Neural crest cell (in vitro differentiated cells): ENCODE measurements around the gene ZNF581. TPM values are rescaled to one million over a fixed set of nuclear protein-coding genes. Genes with fewer than 3 reads are reported as not detected.

Source experiments
- DNase-seq: peaks from one replicate; pipeline ENCODE4 v3.0.0; 2021; ENCODE audit warnings: low read depth, mixed read lengths, low spot score
- H3K27ac Mint-ChIP-seq: one replicate; pipeline ENCODE4 v1.8.0; 2021; ENCODE audit warnings: mild to moderate bottlenecking, mixed read lengths; ENCODE audit not compliant: unreplicated experiment
- H3K27me3 Mint-ChIP-seq: 2 replicates; pipeline ENCODE4 v1.8.0; 2021; ENCODE audit warnings: low read depth, mild to moderate bottlenecking, mixed read lengths
- H3K36me3 Mint-ChIP-seq: 2 replicates; pipeline ENCODE4 v1.8.0; 2021; ENCODE audit warnings: low read depth, mild to moderate bottlenecking, mixed read lengths
- H3K4me1 Mint-ChIP-seq: 2 replicates; pipeline ENCODE4 v1.8.0; 2021; ENCODE audit warnings: mixed read lengths
- H3K4me3 Mint-ChIP-seq: one replicate; pipeline ENCODE4 v1.8.0; 2021; ENCODE audit warnings: mild to moderate bottlenecking, mixed read lengths
- H3K9me3 Mint-ChIP-seq: 2 replicates; pipeline ENCODE4 v1.8.0; 2021; ENCODE audit warnings: mixed read lengths
- total RNA-seq: library from RNA; stranded (reverse); gene quantifications from 2 replicates; pipeline ENCODE4 v1.2.1, GENCODE V29; 2021
- TF ChIP-seq, protein P1 (sequence below): fragments of 200-600 bp; sonication (generic); conservative IDR thresholded peaks from 2 replicates; pipeline ENCODE4 v1.5.0; 2021; ENCODE audit warnings: antibody characterized with exemption, mild to moderate bottlenecking

ZNF581 gene
- total RNA-seq, 1 donor from 2014 or later = 40.8 TPM

DNA sequence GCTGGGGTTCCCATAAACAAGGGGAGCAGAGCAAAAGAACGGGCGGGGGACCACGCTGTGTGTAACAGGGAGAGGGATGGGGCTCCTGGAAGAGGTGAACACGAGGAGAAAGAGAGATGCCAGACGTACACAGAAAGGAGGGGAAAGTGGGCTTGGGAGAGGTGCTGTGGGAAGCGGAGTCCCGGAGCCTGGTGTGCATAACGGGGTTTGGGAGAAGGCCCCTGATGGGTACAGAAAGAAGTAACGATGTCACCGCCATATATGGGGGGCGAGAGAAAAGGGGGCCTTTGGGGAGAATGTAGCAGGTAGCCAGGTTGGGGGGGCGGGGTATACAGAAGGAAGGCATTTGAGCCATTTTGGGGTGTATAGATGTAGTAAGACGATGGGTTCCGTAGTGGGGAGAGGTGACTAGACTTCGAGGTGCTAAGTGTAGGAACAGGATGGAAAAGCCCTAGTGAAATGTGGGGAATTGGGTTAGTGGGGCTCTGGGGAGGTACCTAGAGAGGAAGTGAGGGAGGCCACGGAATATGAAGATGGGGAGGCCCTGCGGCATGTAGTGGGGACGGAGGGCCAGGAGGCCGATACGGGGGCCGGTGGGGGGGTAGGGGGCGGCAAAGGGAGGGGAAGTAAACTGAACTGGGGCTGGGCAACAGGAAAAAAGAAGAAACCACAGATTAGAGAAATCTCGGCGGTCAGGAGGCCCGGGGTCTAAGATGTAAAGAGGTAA lies 1.9 kb upstream of the ZNF581 start:
- H3K36me3 Mint-ChIP-seq = peaks cover 19% of the 10 kb centered on the region
- TF ChIP-seq, protein P1, sequence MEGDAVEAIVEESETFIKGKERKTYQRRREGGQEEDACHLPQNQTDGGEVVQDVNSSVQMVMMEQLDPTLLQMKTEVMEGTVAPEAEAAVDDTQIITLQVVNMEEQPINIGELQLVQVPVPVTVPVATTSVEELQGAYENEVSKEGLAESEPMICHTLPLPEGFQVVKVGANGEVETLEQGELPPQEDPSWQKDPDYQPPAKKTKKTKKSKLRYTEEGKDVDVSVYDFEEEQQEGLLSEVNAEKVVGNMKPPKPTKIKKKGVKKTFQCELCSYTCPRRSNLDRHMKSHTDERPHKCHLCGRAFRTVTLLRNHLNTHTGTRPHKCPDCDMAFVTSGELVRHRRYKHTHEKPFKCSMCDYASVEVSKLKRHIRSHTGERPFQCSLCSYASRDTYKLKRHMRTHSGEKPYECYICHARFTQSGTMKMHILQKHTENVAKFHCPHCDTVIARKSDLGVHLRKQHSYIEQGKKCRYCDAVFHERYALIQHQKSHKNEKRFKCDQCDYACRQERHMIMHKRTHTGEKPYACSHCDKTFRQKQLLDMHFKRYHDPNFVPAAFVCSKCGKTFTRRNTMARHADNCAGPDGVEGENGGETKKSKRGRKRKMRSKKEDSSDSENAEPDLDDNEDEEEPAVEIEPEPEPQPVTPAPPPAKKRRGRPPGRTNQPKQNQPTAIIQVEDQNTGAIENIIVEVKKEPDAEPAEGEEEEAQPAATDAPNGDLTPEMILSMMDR = no peak
- H3K4me3 Mint-ChIP-seq = peak overlapping the region; percentile 90
- no peak for DNase-seq
- peaks cover 2% of the 10 kb centered on the region for H3K9me3 Mint-ChIP-seq
- H3K27ac Mint-ChIP-seq = peak overlapping the region; percentile 66
- H3K4me1 Mint-ChIP-seq = peaks cover 46% of the 10 kb centered on the region
- H3K27me3 Mint-ChIP-seq = peaks cover 21% of the 10 kb centered on the region

DNA sequence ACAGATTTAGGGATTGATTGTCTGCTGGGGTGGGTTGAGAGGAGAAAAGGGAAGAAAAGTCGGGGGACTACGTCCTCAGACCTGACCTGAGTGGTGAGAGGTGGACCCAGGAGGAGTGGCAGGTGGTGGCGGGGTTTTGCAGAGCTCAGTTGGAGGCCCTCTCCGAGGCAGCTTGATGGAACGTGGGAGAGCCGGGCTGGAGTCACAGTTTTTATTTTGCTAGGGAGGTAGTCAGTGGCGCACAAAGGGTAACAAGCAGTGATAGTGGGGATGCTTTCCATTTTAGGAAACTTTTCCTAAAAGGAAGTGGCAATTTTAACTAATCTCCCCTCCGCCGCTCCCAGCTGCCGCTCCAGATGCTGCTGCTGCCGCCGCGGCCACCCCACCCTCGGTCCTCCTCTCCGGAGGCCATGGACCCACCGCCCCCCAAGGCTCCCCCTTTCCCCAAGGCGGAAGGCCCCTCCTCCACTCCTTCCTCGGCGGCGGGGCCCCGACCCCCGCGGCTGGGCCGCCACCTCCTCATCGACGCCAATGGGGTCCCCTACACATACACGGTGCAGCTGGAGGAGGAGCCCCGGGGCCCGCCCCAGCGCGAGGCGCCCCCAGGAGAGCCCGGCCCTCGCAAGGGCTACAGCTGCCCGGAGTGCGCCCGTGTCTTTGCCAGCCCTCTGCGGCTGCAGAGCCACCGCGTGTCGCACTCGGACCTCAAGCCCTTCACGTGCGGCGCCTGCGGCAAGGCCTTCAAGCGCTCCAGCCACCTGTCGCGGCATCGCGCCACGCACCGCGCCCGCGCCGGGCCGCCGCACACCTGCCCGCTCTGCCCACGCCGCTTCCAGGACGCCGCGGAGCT lies 1.1 kb upstream of the ZNF581 start:
- peaks cover 21% of the 10 kb centered on the region for H3K27me3 Mint-ChIP-seq
- peak overlapping the region; percentile 66 for H3K27ac Mint-ChIP-seq
- peaks cover 19% of the 10 kb centered on the region for H3K36me3 Mint-ChIP-seq
- H3K9me3 Mint-ChIP-seq = peaks cover 2% of the 10 kb centered on the region
- peak overlapping the region; percentile 98 for H3K4me3 Mint-ChIP-seq
- peaks cover 49% of the 10 kb centered on the region for H3K4me1 Mint-ChIP-seq
- TF ChIP-seq, protein P1 = no peak
- DNase-seq = no peak

DNA sequence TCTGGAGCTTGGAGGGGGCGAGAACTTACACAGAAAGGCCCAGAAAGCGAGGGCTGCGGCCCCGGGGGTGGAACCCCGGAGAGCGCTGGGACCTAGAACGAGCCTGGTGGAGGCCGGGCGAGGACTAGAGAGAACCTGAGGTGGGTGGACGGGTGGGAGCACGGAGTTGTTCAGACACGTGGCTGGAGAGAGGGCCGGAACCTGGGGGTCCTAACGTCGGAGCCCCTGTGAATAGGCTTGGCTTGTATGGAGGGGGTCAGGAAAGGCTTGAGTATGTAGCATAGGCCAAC lies 383 bp downstream of the ZNF581 start:
- TF ChIP-seq, protein P1 = no peak
- peak overlapping the region; percentile 84 for H3K27ac Mint-ChIP-seq

DNA sequence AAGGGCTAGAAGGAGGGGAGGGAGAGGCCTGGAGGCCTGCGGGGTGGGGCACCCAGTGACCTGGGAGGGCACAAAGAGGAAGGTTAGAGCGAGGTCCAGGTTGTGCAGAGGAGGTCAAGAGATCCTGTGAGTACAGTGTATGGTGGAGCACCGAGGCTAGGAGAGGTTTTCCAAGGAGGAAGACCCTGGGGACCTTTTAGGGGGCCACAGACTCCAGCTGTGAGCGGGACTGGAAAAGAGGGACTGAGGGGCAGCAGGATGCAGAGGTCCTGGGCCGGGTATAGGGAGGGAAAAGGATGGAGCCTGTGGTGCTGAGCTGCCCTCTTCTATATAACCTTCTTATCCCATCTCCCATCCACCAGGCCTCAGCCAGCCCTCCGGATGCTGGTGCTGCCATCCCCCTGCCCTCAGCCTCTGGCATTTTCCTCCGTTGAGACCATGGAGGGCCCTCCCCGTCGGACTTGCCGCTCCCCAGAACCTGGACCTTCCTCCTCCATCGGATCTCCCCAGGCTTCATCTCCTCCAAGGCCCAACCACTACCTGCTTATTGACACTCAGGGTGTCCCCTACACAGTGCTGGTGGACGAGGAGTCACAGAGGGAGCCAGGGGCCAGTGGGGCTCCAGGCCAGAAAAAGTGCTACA lies 863 bp downstream of the ZNF581 start:
- peaks cover 47% of the 10 kb centered on the region for H3K4me1 Mint-ChIP-seq
- TF ChIP-seq, protein P1 = no peak
- peak overlapping the region; percentile 98 for H3K4me3 Mint-ChIP-seq
- H3K27ac Mint-ChIP-seq = no peak overlapping the region
- no peaks in the 10 kb centered on the region for H3K9me3 Mint-ChIP-seq
- H3K36me3 Mint-ChIP-seq = peaks cover 14% of the 10 kb centered on the region
- H3K27me3 Mint-ChIP-seq = peaks cover 21% of the 10 kb centered on the region
- no peak for DNase-seq

More for the DNA sequence above, 383 bp downstream of the ZNF581 start:
- Mint-ChIP-seq H3K36me3 (peaks cover 18% of the 10 kb centered on the region), H3K9me3 (peaks cover 2% of the 10 kb centered on the region), H3K27me3 (peaks cover 21% of the 10 kb centered on the region), H3K4me3 (peak overlapping the region; percentile 98), H3K4me1 (peaks cover 51% of the 10 kb centered on the region)
- DNase-seq = no peak

DNA sequence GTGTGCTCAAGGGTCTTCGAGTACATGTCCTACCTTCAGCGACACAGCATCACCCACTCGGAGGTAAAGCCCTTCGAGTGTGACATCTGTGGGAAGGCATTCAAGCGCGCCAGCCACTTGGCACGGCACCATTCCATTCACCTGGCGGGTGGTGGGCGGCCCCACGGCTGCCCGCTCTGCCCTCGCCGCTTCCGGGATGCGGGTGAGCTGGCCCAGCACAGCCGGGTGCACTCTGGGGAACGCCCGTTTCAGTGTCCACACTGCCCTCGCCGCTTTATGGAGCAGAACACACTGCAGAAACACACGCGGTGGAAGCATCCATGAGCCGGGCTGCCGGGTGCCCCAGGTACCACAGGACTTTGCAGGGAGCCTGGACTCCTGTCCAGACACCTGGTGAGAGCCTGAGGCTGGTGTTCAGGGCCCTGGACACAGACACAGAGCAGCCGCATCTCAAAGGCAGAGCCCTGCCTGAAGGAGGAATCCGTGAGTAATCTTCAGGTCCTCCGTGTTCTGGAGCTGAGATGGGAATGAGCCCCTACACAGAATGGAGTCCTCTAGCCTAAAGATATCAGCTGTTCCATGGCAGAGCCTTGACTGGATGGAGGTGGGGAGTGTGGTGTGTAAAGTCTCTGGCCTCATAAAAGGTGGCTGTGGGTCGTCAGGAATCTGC lies 1.5 kb downstream of the ZNF581 start:
- Mint-ChIP-seq H3K27me3 (peaks cover 21% of the 10 kb centered on the region), H3K4me3 (peak overlapping the region; percentile 98), H3K27ac (no peak overlapping the region), H3K9me3 (no peaks in the 10 kb centered on the region), H3K36me3 (peaks cover 14% of the 10 kb centered on the region), H3K4me1 (peaks cover 51% of the 10 kb centered on the region)
- no peak for DNase-seq
- TF ChIP-seq, protein P1 = no peak
